ENCODE results near the gene KDM4C.
A peak's percentile ranks its signal among the peaks of the same experiment; 100 is the strongest.

KDM4C gene

DNA sequence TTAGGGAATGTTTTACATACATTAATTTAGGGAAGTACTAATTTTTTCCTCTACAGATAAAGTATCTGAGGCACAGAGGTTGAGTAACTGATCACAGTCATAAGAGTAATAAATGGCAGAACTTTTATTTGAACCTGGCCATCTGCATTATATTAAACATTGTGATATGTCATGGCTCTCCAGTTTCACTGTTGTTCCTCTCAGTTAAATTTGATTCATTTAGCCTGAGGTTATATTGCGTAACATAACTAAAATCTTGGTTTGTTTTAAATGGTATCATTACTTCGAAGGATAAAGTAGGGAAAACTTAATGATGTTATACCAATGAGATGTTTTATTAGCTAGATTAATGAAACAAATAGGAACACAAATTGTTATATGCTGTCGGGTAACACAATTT, 284.4 kb downstream of the KDM4C start:
- DNase-seq (ENCODE audit: low spot score) = no peak

DNA sequence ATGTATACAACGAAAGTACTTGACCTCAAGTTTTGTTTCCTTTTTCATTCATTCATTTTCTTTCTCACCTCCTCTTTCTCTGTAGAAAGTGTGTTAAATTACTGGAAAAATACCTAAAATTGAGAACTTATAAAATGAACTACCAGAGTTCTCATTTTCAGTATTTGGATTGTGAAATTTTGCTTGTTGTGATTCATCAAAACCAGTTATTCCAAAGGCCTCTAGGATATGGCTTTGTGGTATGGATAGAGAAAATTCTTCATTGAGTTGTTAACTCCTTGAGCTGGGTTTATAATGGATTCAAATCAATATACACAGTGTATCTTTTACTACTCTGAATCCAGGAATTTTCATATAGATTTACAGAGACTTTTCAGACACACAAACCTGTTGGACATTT, 287.6 kb downstream of the KDM4C start:
- DNase-seq (ENCODE audit: low spot score) = no peak

DNA sequence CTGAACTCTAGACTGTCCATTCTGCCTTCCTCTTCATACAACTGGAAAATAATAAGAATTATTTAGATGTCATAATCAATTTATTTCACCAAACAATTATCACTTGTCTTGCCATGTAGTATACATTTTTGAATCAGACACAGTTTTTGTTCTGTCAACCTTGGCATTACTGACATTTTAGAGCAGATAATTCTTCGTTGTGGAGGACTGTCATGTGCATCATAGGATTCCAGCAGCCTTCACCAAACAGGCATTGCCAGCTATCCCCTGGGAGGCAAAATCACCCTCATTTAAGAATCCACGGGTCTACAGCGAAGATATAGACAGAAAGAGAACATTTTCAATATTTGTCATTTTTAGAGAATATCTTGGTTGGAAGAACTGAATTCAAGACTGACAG, 293.9 kb downstream of the KDM4C start:
- DNase-seq (ENCODE audit: low spot score) = no peak

DNA sequence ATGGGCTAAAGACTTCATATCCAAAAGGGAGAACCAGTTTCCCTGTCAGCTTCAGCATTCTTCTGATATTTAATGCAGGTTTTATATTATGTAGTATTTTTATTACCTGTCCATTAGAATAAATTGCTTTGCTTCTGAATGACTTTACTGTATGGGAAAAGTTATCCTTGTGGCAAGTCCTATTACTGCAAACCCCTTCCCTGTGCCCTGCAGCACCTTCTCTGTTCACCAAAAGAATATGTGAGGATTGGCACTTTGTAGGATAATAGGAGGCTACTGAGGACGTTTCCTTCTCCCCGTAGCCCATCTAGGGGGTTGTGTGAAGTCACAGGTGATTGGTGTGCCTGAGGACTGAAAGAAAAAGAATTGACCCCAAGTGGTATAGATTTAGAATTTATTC, 296.1 kb downstream of the KDM4C start:
- no peak for DNase-seq (ENCODE audit: low spot score)

DNA sequence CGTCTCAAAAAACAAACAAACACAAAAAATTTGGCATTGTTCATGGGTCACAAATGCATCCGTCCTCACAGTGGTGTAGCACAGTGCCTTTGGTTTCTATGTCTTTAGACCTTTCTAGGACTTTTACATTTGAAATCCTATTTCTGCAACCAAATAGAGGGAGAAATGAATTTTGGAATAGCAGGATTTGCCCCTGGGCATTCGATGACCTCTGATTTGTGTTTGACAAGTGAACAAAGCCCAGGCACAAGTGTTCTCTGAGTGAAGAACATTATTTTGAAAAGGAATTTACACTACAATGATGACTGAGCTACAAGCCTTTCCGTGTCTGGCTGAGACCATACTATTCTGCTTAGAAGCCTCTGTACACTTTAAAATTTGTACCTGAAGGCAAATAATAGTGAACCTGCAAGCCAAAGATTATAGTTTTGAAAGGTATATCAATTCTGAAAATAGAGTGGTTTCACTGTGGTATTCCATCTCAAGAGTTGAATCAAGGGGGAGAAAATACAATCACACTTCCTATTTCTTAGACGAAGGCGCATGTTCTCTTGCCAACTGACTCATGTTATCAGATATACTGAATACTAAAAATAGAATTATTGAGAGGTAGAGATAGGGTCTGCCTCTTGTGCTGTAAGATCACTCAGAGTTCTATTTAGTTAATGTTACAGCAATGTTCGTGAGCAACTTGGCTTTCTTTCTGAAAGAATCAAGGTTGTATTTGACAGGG, 297.6 kb downstream of the KDM4C start:
- DNase-seq (ENCODE audit: low spot score) = no peak

DNA sequence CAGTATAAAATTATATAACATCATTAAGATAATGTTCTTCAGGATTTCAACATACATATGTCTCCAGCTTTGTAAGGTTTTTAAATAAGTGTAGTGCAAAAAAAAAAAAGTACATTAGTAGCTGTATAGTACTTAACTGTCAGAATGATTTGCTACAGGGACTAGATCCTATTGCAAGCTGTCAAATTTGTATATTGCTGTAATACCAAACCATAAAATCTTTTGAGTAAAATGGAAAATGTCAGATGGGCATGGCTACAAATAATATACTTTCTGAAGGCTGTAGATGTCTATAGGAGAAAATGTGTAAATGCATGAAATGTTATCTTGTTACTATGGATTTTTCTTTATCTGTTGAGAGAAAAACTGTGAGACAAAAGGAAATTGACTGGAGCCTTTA, 298.5 kb downstream of the KDM4C start:
- no peak for DNase-seq (ENCODE audit: low spot score)

DNA sequence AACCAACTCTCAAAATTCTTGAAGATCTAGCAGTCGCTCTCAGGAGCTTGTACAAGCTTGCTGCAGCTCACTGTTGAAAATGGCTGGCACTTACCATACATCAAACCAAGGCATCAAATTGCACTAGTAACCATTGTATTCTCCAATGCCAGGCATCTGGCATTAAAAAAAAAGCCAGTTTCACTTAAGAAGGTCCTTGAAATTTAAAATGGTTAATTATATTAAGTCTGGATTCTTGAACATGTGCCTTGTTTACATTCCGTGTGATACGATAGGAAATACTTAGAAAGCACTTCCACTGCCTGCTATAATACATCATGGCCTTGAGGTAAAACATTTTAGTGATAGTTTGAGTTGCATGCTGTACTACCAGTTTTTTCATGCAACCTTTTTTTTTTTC, 300.7 kb downstream of the KDM4C start:
- DNase-seq (ENCODE audit: low spot score) = no peak

DNA sequence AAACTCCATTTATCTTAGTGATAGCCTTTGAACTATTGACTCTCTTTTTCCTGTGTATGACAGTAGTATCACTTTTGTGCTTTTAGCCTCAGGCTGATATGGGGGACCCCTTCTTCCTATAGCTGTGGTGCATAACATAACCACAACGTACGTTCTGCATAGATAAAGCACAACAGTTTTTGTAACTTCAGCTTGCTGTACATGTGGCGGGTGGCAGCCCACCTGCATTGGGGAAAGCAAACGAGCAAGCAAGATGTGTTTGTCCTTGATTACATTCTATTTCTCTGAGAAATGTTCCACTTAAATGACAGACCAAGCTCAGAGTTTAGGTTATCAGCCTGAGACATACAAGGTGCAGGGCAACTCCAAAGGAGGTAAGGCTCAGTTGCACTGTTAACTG, 309.4 kb downstream of the KDM4C start:
- DNase-seq (ENCODE audit: low spot score) = no peak

DNA sequence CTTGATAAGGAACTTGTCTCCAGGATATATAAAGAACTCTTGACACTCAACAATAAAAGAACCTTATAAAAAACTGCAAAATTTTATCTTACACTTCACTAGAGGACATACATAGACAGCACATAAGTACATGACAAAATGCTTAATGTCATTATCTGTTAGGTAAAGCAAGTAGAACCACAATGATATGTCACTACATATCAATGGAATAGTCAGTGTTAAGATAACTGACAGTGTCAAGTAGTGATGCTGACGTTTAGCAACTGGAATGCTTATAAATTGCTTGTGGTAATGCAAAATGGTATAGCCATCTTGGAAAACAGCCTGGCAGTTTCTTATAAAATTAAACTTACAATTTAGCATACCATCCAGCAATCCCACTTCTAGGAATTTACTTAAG, 314.1 kb downstream of the KDM4C start:
- no peak for DNase-seq (ENCODE audit: low spot score)

DNA sequence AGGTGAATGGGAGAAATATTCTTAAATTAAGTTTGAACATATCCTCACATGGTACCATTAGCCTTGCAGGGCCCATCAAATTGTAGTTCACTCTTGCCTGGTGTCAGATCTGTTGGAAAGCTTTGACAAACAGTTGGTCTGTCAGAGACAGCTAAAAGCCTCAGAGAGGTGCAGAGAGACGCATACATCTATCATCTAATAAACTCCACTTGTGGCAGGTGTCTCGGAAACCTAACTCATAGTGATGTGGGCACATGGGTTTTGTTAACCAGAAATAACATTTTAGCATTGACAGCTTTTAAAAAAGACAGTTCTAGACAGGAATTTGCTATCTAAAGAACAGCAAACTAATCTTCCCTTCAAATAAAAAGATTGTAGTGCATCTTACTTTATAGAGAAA, 315.9 kb downstream of the KDM4C start:
- no peak for DNase-seq (ENCODE audit: low spot score)

DNA sequence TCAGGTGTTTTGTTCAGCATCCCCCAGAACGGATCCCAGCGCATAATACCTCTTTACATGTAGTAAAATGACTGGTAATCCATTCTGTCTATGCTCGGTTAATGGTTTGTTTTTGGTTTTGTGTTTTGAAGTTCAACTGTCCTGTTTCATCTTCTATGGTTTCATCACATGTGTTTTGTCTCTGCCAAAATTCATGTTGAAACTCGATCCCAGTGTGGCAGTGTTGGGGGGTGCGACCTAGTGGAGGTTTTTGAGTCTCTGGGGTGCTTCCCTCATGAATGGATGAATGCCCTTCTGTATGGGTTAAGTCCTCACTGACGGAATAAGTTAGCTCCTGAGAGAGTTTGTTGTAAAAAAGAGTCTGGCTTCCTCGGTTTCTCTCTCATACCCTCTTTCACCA, 317.4 kb downstream of the KDM4C start:
- DNase-seq (ENCODE audit: low spot score) = no peak

DNA sequence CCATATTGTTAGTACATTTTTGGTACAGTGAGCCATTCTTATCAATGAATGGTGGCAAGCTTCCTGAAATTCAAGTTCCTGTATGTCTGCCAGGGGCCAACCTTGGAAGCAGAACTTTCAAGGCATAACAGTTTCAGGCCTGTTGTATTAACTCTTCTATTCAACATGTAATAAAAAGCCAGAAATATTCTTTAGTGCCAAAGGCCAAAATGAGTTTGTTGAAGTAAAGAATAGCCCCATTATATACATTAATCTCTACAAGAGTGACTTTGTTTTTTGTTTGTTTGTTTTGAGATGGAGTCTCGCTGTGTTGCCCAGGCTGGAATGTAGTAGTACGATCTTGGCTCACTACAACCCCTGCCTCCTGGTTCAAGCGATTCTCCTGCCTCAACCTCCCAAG, 321.3 kb downstream of the KDM4C start:
- no peak for DNase-seq (ENCODE audit: low spot score)

DNA sequence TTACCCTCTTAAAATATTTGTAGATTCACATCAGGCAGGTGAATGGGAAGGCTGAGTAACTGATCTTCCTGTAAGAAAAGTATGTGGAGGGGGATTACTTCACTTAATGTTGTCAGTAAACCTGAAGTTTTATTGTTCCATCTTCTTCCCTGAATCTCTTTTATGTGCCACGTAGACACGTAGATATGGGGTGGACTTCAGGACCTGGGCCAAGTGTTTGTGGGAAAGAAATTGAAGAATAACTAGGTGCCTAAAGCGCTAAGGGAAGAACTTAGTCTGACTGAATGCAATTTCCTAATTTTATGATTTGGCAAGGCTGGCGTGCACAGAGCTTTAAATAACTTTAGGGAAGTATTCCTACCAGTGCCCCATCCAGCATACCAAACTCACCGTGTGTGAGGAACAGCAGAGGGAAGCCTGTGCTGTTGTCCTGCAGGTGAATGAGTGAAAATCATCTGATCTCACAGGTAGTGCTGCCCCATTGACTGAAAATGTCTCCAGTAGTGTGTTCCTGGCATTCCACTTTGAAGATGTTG, 323.4 kb downstream of the KDM4C start:
- DNase-seq (ENCODE audit: low spot score) = no peak

DNA sequence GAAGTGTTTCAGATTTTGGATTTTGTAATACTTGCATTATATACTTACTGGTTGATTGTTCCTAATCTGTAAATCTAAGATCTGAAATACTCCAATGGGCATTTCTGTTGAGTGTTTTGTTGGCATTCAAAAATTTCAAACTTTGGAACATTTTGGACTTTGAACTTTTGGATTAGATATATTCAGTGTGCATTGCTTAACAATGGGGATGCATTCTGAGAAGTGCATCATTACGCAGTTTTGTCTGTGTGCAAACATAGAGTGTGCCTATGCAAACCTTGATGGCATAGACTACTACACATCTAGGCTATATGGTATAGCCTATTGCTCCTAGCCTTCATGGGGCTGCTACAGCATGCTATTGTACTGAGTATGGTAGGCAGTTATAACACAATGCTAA, 325.4 kb downstream of the KDM4C start:
- DNase-seq (ENCODE audit: low spot score) = no peak

DNA sequence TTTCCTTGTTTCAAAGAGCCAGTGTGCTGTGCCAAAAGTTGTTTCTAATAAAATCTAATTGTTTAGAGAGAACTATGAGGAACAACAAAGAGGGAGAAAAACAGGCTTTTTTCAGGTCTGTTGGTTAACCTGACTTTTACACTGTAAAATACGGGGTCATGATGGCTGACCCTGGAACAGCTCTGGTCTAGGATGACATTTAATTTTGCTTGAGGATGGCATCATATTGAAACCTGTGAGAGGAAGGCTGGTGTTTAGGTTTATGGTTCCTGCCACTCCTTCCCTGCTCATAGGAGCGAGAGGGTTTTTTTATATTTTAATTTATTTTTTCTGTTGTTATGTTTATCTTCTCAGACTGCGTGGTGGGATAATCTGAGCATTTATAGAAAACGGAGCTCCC, 327.6 kb downstream of the KDM4C start:
- DNase-seq (ENCODE audit: low spot score) = no peak

DNA sequence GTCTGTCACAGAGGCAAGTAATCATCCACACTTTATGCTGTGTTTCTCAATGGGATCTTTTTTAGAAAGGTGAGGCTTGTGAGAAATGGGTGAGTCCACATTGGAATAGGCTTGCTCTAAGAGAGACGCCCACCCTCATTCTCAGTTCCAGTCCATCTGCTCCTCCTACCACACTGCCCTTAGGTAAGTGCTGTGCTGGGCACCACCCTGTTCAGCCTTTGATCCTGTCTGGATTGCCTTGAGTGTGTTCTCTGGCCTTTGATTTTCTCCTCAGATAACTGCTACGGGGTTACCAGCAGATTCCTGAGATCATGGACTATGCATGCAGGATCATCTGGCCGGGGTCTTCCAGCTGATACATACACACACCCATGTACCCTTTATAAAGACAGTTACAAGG, 328.6 kb downstream of the KDM4C start:
- DNase-seq (ENCODE audit: low spot score) = no peak

DNA sequence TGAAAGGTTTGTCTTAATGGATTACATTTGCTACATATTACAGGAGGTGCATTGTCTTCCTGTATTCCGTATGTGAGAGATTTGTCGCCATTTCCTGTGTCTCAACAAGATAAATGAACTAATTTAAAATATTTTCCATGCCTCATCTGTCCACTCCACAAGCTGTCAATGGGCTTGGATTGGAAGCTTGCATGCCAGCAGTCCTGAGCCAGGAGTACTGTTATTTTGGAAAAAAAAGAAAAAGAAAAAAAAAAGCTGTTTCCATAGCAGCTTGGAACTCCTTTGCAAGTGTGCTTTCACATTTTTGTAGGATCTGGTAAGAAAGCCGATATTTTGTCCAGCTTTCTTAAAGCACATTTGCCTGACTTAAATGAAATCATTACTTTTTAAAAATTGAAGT, 330.8 kb downstream of the KDM4C start:
- no peak for DNase-seq (ENCODE audit: low spot score)

DNA sequence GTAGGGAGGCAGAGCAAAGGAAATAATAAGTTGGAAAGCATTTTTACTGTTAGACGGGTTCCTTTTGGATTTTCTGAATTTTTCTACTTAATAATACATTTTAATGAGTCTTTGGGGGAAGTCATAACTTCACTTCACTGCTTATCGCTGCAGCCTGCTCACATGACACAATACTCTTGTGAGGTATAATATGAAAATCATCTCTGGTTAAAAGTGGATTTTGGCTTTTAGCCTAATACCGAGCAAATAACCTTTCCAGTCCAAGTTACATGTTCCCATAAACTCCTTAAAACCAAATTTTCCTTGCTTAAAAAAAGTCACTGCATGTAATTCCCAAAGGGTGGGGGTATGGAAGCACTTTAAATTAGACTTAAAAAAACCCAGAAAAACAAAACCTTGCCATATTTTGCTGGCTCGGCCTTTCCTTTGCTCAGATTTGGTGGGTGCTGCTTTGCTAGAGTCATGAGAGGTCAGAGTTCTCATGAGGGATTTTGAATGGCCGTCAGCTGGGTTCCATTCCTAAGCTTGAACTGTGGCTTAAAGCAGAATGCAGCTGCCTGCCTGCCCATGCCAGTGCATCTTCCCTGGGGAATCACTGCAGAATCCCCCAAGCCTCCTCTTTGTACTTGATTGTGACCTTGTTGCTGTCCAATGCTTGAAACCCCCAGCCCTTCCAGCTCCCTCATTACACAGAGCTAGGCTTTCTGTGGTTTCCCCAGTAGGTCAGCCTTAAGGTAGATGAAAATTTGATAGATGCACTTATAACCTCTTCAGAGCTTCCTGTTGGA, 331.8 kb downstream of the KDM4C start:
- no peak for DNase-seq (ENCODE audit: low spot score)

DNA sequence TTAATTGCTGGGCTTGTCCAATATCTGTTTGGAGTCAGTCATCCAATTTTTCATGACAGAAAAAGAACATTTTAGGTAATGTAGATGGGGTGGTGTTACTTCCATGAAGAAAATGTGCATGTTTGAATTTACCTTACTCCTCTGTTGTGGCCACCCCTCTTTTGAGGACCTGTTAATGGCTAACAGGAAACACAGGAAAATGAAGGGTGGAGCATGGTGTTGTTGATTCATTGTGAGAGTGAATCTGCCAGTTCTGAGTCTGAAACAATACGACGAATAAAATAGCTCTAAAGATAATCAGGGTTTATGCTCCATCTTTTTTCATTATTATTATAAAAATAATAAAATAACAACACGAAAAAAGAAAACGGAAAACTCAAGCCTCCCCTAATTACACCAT, 335.3 kb downstream of the KDM4C start:
- no peak for DNase-seq (ENCODE audit: low spot score)

DNA sequence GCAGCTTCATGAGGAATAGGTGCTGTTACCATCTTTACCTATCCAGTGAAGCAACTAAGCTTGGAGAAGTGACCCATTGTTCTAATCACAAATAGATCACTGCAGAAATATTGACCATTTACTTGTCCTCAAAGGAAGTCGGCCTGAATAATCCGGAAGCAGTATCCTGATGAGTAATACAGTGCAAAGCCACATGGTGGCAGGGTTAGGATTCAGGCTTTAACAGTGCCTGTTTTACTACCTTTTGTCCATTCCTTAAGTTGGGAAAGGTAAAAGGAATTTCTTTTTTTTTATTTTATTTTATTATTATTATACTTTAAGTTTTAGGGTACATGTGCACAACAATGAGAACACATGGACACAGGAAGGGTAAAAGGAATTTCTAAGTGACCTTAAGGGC, 336.3 kb downstream of the KDM4C start:
- DNase-seq (ENCODE audit: low spot score) = peak; percentile 41

DNA sequence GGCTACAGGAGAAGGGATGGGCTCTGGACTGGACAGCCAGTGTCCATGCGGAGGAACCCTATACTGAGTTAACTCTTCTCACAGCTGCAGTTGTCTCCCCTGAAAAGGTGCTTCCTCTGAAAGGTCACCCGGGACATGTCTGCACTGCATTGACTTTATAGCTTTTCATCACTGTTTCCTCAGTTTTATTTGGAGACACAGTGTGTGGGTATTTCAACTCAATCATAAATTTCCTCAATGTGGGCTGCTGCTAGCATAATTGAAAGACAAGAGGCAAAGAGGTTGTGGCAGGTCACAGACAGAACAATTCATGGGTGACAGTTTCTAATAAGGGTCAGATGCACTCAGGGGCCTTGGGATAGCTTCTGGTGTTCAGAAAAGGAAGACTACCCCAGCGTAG, 336.8 kb downstream of the KDM4C start:
- no peak for DNase-seq (ENCODE audit: low spot score)

DNA sequence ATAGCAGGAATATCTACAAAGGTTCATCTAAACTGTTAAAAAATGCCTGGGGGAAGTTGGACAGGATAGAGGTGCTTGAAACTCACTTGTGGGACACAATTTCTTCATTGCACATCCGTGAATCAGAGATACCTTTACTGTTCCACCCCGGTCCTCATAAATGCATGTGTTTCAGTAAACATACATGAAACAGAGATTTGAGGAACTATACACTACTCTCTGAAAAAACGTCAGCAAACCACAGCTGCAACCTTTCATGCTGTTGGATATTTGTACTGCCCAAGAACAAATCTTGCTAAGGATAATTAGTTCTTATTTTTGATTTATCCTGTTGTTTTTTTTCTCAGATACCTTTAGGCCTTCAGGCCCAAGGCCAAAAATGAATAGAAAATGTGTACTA, 337.3 kb downstream of the KDM4C start:
- DNase-seq (ENCODE audit: low spot score) = no peak

DNA sequence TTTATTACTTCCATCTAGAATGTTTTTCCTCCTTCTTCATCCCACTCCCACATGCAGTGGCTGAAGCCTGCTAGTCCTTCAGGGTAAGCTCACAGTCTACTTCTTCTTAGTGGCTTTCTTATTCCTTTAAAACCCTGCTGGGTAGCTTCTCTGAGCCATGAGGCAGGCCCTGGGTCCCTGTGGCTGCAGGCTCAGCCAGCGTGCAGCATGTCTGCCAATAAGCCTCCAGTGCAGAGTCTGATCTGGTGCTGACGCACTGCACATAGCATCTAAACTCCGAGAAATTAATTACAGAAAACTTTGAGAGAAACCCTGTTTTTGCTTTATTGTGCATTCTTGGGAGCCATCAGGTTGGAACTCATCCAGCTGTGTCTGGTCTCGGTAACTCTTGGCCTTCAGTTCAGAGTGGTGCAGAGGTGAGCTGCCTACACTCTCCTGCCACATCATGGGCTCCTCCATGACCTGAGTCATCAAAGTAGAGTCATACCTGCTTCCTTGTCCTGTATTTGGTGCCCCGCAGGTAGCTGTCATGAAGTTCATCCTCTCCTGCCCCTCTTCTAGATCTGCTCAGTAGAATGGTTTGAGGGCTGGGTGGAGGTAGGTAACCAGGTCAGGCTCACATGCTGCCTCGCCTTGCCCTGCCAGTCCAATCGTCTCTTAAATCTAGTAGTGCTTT, 339.4 kb downstream of the KDM4C start:
- peak; percentile 55 for DNase-seq (ENCODE audit: low spot score)

All from kidney tubule cell (primary cell).